ENCODE results near the gene L1CAM. TPM values are rescaled to one million over a fixed set of nuclear protein-coding genes. Genes with fewer than 3 reads are reported as not detected.
A peak's percentile ranks its signal among the peaks of the same experiment; 100 is the strongest.

L1CAM gene
- total RNA-seq, 6 experiments from 2014 or later: 0.33 to 0.64 (median 0.47) TPM; not detected in 2

GRCh38 chrX:153874085-153874365 lies 11.9 kb downstream of the L1CAM start:
- intact Hi-C loops (cut with DNase I): no loop called here
- ATAC-seq (no peak), DNase-seq (no peak)
- TF ChIP-seq POLR2A (IDR thresholded peaks at IDR 0.05) (no peak), CTCF (IDR thresholded peaks at IDR 0.05) (no peak)
- no peak overlapping the region for H3K4me3 ChIP-seq
- H3K36me3 ChIP-seq: no peaks in the 10 kb centered on the region
- peaks cover 0 to 4% of the 10 kb centered on the region in 2 donors for H3K27me3 ChIP-seq
- 21% methylated on average over 2 of the region's 3 CpGs for WGBS (ENCODE audit: insufficient coverage, low coverage, low lambda C conversion rate, missing lambda C conversion rate)
- no peak overlapping the region for H3K27ac ChIP-seq
- H3K4me1 ChIP-seq: no peaks in the 10 kb centered on the region
- H3K9me3 ChIP-seq: no peaks in the 10 kb centered on the region

DNA sequence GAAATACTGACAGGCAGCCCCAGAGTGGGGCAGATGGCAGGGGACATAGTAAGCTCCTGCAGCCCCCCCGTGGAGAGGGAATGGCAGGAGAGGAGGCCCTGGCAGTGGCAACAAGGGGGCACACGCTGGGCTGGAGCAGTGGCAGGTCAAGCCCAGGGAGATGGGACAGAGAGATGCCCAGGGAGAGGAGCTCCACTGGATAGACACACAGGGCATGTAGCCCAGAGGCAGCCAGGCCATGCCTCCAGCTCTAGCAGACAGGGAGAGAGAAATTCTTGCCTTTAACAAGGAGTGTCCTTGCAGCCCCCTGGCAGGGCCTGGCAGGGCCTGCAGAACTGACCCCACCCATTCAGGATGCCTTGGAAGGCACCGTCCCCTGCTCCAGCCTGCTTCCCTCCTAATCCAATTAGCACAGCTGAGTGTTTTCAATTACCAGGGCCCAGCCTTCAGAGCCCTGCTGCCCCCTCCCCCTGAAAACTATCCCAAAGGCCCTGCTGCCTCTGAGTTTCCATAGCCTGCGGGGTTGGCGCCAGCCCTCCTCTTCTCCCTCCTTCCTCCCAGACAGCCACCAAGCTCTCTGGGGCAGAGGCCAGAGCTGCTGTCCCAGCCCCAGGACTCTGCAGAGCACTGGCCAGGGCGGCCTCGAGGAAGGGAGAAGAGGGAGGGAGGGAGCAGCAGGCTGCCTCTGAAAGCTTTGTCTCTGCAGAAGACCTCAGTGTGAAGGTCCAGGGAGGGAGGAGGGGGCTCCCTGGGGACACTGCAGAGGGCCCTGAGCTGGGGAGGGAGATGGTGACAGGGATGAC lies 12.5 kb downstream of the L1CAM start:
- Histone ChIP-seq H3K27ac (no peak overlapping the region), H3K4me1 (no peaks in the 10 kb centered on the region), H3K27me3 (peaks cover 0 to 4% of the 10 kb centered on the region in 2 donors), H3K4me3 (no peak overlapping the region), H3K36me3 (no peaks in the 10 kb centered on the region), H3K9me3 (no peaks in the 10 kb centered on the region)
- TF ChIP-seq POLR2A (IDR thresholded peaks at IDR 0.05) (no peak), CTCF (IDR thresholded peaks at IDR 0.05) (no peak)
- DNase-seq (no peak), ATAC-seq (peak in 1 of 4 donors; percentile 18)
- intact Hi-C loops (cut with DNase I): no loop called here
- WGBS (ENCODE audit: insufficient coverage, low coverage, low lambda C conversion rate, missing lambda C conversion rate): 27% methylated on average over 7 of the region's 7 CpGs

GRCh38 chrX:153871946-153872878 lies 13.8 kb downstream of the L1CAM start:
- TF ChIP-seq CTCF (IDR thresholded peaks at IDR 0.05) (no peak), POLR2A (IDR thresholded peaks at IDR 0.05) (no peak)
- WGBS (ENCODE audit: insufficient coverage, low coverage, low lambda C conversion rate, missing lambda C conversion rate): 69% methylated on average over 13 of the region's 29 CpGs
- Histone ChIP-seq H3K4me3 (no peak overlapping the region), H3K27me3 (peaks cover 0 to 4% of the 10 kb centered on the region in 2 donors), H3K36me3 (no peaks in the 10 kb centered on the region), H3K27ac (no peak overlapping the region), H3K4me1 (no peaks in the 10 kb centered on the region), H3K9me3 (no peaks in the 10 kb centered on the region)
- ATAC-seq (no peak), DNase-seq (no peak)
- intact Hi-C loops (cut with DNase I): no loop called here

GRCh38 chrX:153871451-153871850 lies 14.5 kb downstream of the L1CAM start:
- intact Hi-C loops (cut with DNase I): no loop called here
- no peaks in the 10 kb centered on the region for H3K36me3 ChIP-seq
- no peaks in the 10 kb centered on the region for H3K9me3 ChIP-seq
- 23% methylated on average over 6 of the region's 6 CpGs for WGBS (ENCODE audit: insufficient coverage, low coverage, low lambda C conversion rate, missing lambda C conversion rate)
- no peak for ATAC-seq
- no peak for DNase-seq
- H3K27ac ChIP-seq: no peak overlapping the region
- no peaks in the 10 kb centered on the region for H3K4me1 ChIP-seq
- no peak for TF ChIP-seq CTCF (IDR thresholded peaks at IDR 0.05)
- TF ChIP-seq POLR2A (IDR thresholded peaks at IDR 0.05): no peak
- H3K27me3 ChIP-seq: peaks cover 0 to 4% of the 10 kb centered on the region in 2 donors
- no peak overlapping the region for H3K4me3 ChIP-seq
